HL-60 (cell line): ENCODE measurements around the gene AGGF1.

ENCODE experiments used
- DNase-seq, 2 experiments: peaks; one replicate each; pipeline ENCODE4 v3.0.0-alpha.2; 2010 to 2020; ENCODE audit warnings: low read depth in 1 of 2, low spot score in 1 of 2
- H3K27ac ChIP-seq: fragments of 250-450 bp; sonication (Bioruptor Pico); replicated peaks from 2 replicates; pipeline ENCODE4 v1.5.1; 2020; ENCODE audit warnings: mild to moderate bottlenecking, moderate library complexity
- H3K27me3 ChIP-seq: fragments of 250-450 bp; sonication (Bioruptor Pico); 2 replicates; pipeline ENCODE4 v1.5.1; 2021; ENCODE audit warnings: mild to moderate bottlenecking, moderate library complexity; ENCODE audit not compliant: insufficient read depth, poor library complexity, severe bottlenecking
- H3K4me3 ChIP-seq: replicated peaks from 2 replicates; pipeline ENCODE4 v1.5.1; 2011; ENCODE audit warnings: mild to moderate bottlenecking, control low read depth, low read length; ENCODE audit not compliant: insufficient read depth
- CTCF ChIP-seq: IDR thresholded peaks from one replicate; pipeline ENCODE4 v1.5.1; 2011; ENCODE audit warnings: low read length, control low read depth, inconsistent platforms; ENCODE audit not compliant: insufficient read depth
- GABPA ChIP-seq: IDR thresholded peaks from 2 replicates; pipeline ENCODE4 v1.6.1; 2012; ENCODE audit warnings: low read depth
- POLR2AphosphoS5 ChIP-seq: IDR thresholded peaks from 2 replicates; pipeline ENCODE4 v1.6.1; 2012; ENCODE audit warnings: low read depth
- SPI1 ChIP-seq: IDR thresholded peaks from 2 replicates; pipeline ENCODE4 v1.6.1; 2012; ENCODE audit warnings: low read depth, mild to moderate bottlenecking, borderline replicate concordance
- long read RNA-seq: library from polyadenylated mRNA; unstranded; transcript quantifications from one replicate; pipeline ENCODE4 v2.0.0, GENCODE V29; 2020
- TF ChIP-seq, protein P1 (sequence below): IDR thresholded peaks from 2 replicates; pipeline ENCODE4 v1.6.1; 2012; ENCODE audit warnings: low read depth; ENCODE audit not compliant: insufficient replicate concordance

AGGF1 gene
- long read RNA-seq, full-length matches to known transcripts = 9 of 68 reads
- long read RNA-seq, partial matches to known transcripts = 53 of 68 reads
- long read RNA-seq, other reads (novel, unspliced or antisense) = 6 of 68 reads

GRCh38 chr5:77030097-77031071 is at the start of gene AGGF1:
Gene AGGF1 (plus strand): TSS chr5:77030404. CDS start chr5:77030767, 363 bp downstream.
- peak; percentile 63 to 90 for DNase-seq
- H3K27ac ChIP-seq = peak within 1 kb of the TSS; percentile 87
- no peaks in the 10 kb centered on the region for H3K27me3 ChIP-seq
- peak within 1 kb of the TSS; percentile 65 for H3K4me3 ChIP-seq
- TF ChIP-seq GABPA (peak; percentile 87), POLR2AphosphoS5 (peak; percentile 53; the same call in 1 of the 2 replicates), CTCF (no peak)

DNA sequence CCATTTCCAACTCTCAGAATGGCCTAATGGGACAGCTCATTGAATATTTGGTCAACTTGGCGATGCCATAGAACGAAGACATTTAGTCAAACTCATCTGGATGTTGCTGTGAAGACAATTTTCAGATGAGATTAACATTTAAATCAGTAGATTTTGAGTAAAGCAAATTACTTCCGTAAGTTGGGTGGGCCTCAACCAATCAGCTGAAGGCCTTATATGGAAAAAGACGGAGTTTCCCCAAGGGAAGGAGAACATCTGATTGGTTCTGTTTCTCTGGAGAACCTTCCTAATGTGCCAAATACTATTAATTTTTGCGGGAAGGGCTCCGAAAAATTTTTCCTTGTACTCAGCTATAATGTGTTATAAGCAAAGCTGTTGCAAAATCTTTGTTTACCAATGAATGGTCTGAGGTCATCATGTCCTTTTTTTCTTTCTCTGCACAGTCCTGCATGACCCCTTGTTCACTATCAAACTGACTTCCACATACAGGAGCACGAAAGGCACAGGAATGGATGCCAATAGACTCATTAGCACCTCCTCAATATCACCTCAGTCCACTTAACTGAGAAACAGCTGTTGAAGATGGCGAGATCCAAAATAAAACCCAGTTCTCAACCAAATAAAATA is 49.6 kb upstream of the AGGF1 start:
- H3K27me3 ChIP-seq = no peaks in the 10 kb centered on the region
- H3K27ac ChIP-seq = no peak overlapping the region
- H3K4me3 ChIP-seq = no peak overlapping the region
- DNase-seq = no peak
- no peak for TF ChIP-seq SPI1
- TF ChIP-seq, protein P1, sequence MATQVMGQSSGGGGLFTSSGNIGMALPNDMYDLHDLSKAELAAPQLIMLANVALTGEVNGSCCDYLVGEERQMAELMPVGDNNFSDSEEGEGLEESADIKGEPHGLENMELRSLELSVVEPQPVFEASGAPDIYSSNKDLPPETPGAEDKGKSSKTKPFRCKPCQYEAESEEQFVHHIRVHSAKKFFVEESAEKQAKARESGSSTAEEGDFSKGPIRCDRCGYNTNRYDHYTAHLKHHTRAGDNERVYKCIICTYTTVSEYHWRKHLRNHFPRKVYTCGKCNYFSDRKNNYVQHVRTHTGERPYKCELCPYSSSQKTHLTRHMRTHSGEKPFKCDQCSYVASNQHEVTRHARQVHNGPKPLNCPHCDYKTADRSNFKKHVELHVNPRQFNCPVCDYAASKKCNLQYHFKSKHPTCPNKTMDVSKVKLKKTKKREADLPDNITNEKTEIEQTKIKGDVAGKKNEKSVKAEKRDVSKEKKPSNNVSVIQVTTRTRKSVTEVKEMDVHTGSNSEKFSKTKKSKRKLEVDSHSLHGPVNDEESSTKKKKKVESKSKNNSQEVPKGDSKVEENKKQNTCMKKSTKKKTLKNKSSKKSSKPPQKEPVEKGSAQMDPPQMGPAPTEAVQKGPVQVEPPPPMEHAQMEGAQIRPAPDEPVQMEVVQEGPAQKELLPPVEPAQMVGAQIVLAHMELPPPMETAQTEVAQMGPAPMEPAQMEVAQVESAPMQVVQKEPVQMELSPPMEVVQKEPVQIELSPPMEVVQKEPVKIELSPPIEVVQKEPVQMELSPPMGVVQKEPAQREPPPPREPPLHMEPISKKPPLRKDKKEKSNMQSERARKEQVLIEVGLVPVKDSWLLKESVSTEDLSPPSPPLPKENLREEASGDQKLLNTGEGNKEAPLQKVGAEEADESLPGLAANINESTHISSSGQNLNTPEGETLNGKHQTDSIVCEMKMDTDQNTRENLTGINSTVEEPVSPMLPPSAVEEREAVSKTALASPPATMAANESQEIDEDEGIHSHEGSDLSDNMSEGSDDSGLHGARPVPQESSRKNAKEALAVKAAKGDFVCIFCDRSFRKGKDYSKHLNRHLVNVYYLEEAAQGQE = no peak
- no peak for TF ChIP-seq POLR2AphosphoS5
- TF ChIP-seq GABPA = no peak
- TF ChIP-seq CTCF = no peak

DNA sequence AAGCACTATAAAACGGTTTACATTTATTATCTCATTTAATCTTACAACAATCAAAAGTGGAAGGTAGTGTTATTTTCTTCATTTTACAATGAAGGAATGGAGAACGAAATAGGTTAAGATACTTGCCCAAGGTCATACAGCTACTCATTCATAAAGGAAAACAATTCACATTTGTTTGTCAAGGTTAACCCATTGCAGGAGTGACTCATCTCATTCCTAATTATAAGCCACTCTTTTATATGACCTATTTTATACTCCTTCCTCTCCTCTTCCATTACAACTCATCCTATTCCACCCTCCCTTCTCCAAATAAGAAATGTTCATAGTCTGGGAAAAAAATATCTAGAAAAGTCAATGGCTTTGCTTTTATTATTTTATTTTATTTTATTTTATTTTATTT is 47.8 kb upstream of the AGGF1 start:
- no peak for DNase-seq
- no peak overlapping the region for H3K27ac ChIP-seq
- TF ChIP-seq CTCF (no peak), POLR2AphosphoS5 (no peak)
- no peaks in the 10 kb centered on the region for H3K27me3 ChIP-seq
- H3K4me3 ChIP-seq = no peak overlapping the region

- no peak for DNase-seq
- no peak overlapping the region for H3K4me3 ChIP-seq
- no peaks in the 10 kb centered on the region for H3K27me3 ChIP-seq
- no peak overlapping the region for H3K27ac ChIP-seq
- TF ChIP-seq CTCF = no peak
- TF ChIP-seq GABPA = no peak
- TF ChIP-seq POLR2AphosphoS5 = no peak
- TF ChIP-seq, protein P1 = no peak
- no peak for TF ChIP-seq SPI1
Observed at GRCh38 chr5:76983468-76983867, 46.7 kb upstream of the AGGF1 start.
